ENCODE measurements around the gene KCMF1.

Gene KCMF1

DNA sequence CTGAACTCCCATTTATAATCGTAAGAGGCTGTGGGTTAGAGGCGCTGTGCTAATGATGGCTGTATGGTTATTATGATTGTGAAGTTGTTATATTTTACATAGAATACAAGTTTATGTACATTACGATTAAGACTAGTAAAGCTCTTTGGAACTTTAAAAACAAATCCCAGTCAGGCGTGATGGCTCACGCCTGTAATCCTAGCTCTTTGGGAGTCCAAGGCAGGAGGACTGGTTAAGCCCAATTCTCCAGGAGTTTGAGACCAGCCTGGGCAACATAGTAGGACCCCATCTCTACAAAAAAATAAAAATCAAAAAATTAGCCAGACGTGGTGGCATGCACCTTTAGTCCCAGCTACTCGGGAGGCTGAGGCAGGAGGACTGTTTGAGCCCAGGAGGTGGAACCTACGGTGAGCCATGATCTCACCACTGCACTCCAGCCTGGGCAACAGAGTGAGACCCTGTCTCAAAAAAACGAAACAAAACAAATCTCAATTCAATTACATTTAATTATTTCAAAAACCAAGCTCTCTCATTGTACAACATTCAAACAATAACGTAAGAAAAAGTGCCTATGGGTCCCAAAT lies 23.9 kb upstream of the KCMF1 start:
- H3K9me3 Mint-ChIP-seq = no peaks in the 10 kb centered on the region
- no peaks in the 10 kb centered on the region for H3K36me3 Mint-ChIP-seq (ENCODE audit: low read depth)
- H3K27me3 Mint-ChIP-seq (ENCODE audit: low read depth) = no peaks in the 10 kb centered on the region
- no peak overlapping the region for H3K4me3 Mint-ChIP-seq
- TF ChIP-seq, protein P1, sequence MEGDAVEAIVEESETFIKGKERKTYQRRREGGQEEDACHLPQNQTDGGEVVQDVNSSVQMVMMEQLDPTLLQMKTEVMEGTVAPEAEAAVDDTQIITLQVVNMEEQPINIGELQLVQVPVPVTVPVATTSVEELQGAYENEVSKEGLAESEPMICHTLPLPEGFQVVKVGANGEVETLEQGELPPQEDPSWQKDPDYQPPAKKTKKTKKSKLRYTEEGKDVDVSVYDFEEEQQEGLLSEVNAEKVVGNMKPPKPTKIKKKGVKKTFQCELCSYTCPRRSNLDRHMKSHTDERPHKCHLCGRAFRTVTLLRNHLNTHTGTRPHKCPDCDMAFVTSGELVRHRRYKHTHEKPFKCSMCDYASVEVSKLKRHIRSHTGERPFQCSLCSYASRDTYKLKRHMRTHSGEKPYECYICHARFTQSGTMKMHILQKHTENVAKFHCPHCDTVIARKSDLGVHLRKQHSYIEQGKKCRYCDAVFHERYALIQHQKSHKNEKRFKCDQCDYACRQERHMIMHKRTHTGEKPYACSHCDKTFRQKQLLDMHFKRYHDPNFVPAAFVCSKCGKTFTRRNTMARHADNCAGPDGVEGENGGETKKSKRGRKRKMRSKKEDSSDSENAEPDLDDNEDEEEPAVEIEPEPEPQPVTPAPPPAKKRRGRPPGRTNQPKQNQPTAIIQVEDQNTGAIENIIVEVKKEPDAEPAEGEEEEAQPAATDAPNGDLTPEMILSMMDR (IDR thresholded peaks at IDR 0.05; ENCODE audit: unreplicated experiment in 3 of 3) = no peak
- no peak overlapping the region for H3K27ac Mint-ChIP-seq
- H3K4me1 Mint-ChIP-seq = no peaks in the 10 kb centered on the region

GRCh38 chr2:84953535-84953934 lies 17.4 kb upstream of the KCMF1 start:
- TF ChIP-seq, protein P1 (IDR thresholded peaks at IDR 0.05; ENCODE audit: unreplicated experiment in 3 of 3) = no peak
- H3K27ac Mint-ChIP-seq = no peak overlapping the region
- peaks cover 11% of the 10 kb centered on the region for H3K4me1 Mint-ChIP-seq
- H3K9me3 Mint-ChIP-seq = no peaks in the 10 kb centered on the region
- H3K4me3 Mint-ChIP-seq = no peak overlapping the region
- peaks cover 13% of the 10 kb centered on the region for H3K27me3 Mint-ChIP-seq (ENCODE audit: low read depth)
- no peaks in the 10 kb centered on the region for H3K36me3 Mint-ChIP-seq (ENCODE audit: low read depth)

GRCh38 chr2:84954329-84954728 lies 16.6 kb upstream of the KCMF1 start:
- no peak overlapping the region for H3K4me3 Mint-ChIP-seq
- H3K27ac Mint-ChIP-seq = no peak overlapping the region
- no peaks in the 10 kb centered on the region for H3K9me3 Mint-ChIP-seq
- H3K4me1 Mint-ChIP-seq = peaks cover 19% of the 10 kb centered on the region
- TF ChIP-seq, protein P1 (IDR thresholded peaks at IDR 0.05; ENCODE audit: unreplicated experiment in 3 of 3) = no peak
- H3K27me3 Mint-ChIP-seq (ENCODE audit: low read depth) = peaks cover 13% of the 10 kb centered on the region
- no peaks in the 10 kb centered on the region for H3K36me3 Mint-ChIP-seq (ENCODE audit: low read depth)

DNA sequence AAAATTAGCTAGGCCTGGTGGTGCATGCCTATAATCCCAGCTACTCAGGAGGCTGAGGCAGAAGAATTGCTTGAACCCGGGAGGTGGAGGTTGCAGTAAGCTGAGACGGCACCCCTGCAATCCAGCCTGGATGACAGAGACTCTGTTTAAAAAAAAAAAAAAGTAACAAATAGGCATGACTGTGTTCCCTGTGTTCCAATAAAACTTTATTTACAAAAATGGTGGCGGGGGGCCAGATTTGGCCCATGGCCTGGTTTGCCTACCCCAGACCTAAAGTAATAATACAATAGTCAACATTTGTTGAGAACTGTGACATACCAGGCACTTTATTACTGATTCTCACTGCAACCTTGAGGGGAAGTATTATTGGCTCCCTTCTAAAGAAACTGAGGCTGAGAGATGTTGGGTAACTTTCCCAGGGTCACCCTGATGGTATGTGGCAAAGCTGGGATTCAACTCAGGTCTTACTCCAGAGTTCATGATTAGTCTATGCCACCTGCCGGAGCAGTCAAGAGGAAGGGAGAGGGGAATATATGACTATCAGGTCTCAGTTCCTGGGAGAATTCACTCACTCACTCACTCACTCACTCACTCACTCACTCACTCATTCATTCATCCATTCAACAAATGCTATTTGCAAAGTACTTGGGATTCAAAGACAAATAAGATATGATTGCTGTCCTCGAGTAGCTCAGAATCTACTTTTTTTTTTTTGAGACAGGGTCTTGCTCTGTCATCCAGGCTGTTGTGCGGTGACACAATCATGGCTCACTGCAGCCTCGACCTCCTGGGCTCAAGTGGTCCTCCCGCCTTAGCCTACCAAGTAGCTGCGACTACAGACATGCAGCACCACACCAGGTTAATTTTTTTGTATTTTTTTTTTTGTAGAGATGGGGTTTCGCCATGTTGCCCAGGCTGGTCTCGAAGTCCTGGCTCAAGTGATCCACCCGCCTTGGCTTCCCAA lies 14.3 kb upstream of the KCMF1 start:
- Mint-ChIP-seq H3K9me3 (no peaks in the 10 kb centered on the region), H3K4me3 (no peak overlapping the region), H3K27me3 (ENCODE audit: low read depth) (peaks cover 13% of the 10 kb centered on the region), H3K4me1 (peaks cover 22% of the 10 kb centered on the region), H3K27ac (peak overlapping the region in 1 of 3 experiments; percentile 48), H3K36me3 (ENCODE audit: low read depth) (peaks cover 2% of the 10 kb centered on the region)
- TF ChIP-seq, protein P1 (IDR thresholded peaks at IDR 0.05; ENCODE audit: unreplicated experiment in 3 of 3) = no peak

GRCh38 chr2:84957771-84958134 lies 13.2 kb upstream of the KCMF1 start:
- Mint-ChIP-seq H3K4me1 (peaks cover 22% of the 10 kb centered on the region), H3K36me3 (ENCODE audit: low read depth) (peaks cover 4% of the 10 kb centered on the region), H3K27me3 (ENCODE audit: low read depth) (peaks cover 13% of the 10 kb centered on the region), H3K4me3 (no peak overlapping the region), H3K27ac (peak overlapping the region; percentile 82 to 93 (median 90)), H3K9me3 (no peaks in the 10 kb centered on the region)
- TF ChIP-seq, protein P1 (IDR thresholded peaks at IDR 0.05; ENCODE audit: unreplicated experiment in 3 of 3) = no peak
